Stimulated activated CD8-positive, alpha-beta memory T cell treated with anti-CD3 and anti-CD28 coated beads, Interleukin-12 subunit alpha, Interleukin-12 subunit beta, amount 100 ng/mL, for 24 hours (primary cell): Measurements from ENCODE around the gene USP6NL.
A peak's percentile ranks its signal among the peaks of the same experiment; 100 is the strongest.
"Not testable (repeated sequence)": the region's sequence is repeated elsewhere in the genome, so short reads cannot be mapped to it uniquely, and the experiment has no call there.

Experiments used
- DNase-seq: peaks from one replicate; pipeline ENCODE4 v3.0.0-alpha.2; 2020; ENCODE audit errors: extremely low read depth

USP6NL gene

DNA sequence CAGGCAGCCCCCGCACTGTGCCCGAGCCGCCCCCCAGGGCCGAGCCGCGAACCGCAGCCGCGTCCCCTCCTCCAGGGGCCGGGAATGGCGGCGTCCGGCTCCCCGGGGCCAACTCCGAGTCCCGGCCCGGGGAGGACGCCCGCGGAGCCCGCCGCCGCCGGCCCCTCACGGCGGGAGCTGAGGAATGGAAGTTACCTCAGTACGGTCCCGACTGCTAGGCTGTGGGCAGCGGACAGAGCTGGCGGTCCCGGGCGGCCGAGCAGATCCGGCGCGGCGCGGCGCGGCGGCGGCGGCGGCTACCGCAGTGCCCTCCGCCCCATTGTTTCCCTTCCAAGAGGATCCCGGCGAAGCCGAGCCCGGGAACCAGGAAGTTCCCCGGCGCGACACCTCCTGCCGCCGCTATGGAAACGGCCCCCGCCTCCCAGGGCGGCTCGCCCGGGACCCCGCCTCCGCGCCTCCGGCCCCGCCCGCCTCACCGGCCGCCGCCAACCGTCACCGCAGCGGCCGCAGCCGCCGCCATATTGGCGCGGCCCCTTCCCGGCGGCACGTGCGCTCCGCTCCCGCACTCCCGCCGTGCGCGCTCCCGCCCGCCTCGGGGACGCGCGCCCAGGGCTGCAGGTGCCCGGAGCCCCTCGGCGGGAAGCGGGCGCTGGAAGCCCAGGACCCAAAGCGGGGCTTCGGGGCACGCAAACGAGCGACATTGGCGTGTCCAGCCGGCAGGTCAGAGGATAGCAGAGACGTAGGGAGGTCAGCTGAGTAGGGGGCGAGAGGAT lies at the start of gene USP6NL:
TSS of gene USP6NL (minus strand) at position 403 of the 773 bp plus-strand sequence. CDS start 14,016 bp downstream, outside the sequence.
- DNase-seq = peak; percentile 22

DNA sequence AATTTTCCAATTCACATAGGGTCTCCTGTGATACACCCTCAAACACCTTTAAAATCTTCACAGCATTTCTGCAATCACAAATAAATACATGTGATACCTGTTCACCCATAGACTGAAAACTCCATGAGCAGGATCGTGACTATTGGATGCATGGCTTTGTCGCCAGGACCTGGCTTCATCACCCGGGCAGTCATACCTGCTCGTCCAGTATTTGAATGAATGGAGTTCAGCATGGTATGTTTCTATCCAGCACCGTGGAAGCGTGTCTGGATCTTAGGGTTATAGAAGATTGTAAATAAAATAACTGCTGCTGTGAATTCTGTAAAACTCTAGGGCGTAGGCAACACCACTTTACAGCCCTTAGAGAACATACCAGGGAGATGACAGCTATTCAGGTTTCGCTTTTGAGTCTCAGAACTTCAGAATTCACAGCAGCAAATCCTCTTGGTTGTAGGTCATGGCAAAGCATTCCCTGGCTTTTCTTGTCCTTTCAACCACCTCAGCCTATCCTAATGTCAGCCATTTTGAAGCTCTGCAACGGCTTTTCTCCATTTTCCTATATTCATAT lies 47.4 kb upstream of the USP6NL start:
- no peak for DNase-seq

DNA sequence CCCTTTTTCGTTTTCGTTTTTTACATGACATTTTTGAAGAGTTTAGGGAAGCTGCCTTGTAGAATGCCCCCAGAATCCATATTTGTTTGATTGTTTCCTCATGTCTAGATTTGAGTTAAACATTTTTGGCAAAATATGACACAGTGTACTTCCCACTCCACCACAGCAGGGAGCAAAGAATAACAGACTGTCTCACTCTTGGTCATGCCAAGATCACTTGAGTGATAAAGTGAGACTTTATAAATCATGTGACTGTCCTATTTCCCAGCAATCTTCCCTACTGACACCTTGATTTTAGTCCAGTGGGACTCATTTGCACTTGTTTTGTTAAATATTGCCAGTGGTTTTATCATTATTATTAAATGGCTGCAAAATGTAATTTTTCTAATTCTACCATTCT lies 44.4 kb upstream of the USP6NL start:
- DNase-seq = no peak

DNA sequence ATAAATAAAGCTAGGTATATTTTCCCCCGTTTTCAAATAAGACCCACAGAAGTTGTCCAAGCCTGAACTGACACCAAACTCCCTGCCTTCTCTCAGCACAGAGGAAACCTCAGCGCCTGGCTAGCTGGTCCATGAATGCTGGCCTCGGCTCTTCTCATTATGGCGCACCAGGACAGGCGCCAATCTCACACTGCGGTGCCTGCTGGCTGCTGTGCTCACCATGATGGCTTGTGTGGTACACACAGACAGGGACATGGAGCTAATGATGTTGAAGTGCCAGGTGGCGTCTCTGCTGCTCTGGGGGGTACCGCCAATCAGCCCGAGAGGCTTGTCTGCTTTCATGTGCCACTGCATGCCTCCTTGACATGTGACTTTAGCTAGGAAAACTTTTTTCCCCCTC lies 43.2 kb upstream of the USP6NL start:
- no peak for DNase-seq

DNA sequence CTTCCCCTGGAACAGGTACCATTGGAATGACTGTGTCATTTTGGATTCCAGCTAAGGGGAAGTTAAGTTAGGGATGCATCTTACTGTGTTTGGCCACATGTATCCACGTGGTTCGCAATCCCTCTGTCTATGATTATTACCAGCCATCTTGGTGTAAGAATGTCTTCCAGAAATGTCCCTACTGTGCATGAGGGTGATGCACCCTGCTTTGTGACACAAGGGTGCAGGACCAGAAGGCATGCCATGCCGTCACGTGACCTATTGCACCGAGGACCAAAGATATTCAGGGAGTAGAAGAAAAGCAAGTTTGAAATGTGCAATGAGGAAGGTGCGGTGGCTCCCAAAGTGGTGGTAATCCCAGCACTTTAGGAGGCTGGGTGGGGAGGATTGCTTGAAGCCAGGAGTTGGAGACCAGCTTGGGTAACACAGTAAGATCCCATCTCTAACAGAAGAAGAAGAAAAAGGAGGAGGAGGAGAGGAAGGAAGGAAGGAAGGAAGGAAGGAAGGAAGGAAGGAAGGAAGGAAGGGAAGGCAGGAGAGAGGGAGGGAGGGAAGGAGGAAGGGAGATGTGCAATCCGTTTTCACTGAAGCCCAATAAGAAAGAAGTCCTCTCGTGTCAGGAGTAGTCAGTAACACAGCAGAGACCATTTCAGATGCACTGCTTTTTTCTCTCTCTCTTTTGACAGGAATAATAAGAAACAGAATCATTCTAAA lies 42.5 kb upstream of the USP6NL start:
- no peak for DNase-seq

DNA sequence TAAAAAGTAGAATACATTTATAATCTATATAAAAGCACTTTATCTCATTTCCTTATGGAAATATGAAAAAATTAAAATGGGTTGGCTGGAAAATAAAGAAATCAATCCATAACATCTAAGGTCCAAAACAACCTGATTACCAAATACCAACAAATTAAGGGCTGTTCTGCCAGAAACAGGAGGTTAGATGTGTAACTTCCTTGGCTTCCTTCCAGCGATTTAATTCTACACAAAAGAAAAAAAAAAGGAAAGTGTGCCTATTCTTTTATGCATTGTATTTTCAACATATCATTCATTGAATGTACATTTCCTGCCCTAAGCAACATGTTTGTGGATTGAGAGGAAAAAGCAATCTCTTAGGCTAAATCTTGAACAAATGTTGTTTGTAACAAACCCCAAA lies 36.2 kb upstream of the USP6NL start:
- DNase-seq = no peak

DNA sequence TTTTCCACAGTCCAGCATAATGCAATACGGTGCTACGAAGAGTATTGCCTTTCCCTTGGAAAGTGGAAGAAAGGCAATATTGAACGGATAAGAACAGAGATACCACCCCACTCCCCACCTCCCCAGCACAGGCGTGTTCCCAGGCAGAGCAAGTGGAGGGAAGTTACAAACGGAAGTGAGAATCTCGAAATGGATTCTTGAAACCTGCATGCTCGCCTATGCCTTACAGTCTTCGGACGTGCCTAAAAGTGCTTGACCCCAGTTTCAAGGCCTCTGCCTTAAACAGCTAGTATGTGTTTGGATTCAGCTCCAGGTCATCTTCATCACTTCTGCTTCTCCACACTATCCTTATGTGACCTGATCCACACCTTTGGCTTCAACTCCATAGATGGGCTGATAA lies 35.0 kb upstream of the USP6NL start:
- no peak for DNase-seq

DNA sequence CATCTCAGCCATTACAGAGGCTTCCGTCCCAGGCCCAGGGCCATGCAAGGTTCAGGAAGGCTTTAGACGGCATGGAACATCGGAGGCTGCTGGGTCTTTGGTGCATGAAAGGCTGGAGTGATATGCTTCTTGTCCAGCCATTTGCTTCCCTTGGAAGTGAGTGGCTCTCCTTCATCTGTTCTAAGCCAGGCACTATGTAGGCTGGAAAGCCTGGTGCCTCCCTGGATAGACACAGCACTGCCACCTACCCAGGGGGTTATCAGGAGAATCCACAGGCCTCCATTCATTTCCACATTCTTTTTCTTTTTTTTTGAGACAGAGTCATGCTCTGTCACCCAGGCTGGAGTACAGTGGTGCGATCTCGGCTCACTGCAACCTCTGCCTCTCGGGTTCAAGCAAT lies 31.6 kb upstream of the USP6NL start:
- no peak for DNase-seq

DNA sequence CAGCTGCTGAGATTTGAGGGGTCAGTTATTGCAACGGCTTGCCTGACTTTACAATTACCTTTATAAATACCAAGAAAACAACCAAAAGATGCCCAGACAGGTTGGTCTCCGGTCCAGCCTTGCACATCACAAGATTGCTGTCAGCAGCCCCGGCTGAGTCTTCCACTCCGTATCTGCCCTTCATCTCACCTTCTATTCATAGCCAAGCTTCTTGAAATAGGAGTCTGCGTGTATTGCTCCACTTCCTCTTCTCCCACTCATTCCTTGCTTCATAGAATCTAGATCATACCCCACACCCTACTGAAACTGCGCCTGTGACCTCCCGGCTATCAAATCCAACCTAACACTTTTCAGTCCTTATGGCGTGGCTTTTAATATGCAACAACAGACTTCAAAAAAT lies 31.1 kb upstream of the USP6NL start:
- DNase-seq = no peak

DNA sequence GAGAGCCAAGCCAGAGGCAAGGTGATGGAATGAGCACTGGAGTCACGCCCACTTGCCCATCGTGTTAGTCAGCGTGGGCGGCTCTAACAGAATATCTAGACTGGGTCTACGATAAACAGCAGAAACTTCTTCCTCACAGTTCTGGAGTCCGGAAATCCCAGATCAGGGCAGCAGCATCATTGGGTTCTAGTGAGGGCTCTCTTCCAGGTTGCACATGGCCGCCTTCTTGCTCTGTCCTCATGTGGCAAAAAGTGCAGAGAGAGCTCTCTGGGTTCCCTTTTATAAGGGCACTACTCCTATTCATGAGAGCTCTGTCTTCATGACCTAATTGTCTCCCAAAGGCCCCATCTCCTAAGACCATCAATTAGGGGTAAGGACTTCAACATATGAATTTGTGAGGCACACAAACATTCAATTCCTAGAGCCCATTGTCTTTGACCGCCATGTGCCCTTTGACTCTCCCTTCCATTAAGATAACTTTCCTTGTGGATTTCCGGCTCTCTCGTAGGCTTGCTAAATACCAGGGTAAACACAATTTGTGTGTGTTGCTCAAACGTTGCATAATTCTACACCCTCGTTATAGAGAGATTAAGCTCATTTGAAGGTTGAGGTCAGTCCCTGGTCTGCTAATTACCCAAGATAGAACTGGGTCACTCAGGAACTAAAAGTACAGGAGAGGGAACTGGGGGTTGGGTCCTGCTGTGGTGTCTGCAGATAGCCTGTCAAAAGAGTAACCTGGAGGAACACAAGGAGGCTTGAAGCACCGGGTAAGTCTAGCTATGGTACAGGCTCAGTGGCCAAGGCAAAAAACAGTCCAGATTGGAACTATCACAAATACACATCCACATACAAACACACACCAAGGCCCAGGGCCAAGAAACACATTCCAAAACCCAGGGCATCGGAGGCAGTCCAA lies 28.7 kb upstream of the USP6NL start:
- no peak for DNase-seq

DNA sequence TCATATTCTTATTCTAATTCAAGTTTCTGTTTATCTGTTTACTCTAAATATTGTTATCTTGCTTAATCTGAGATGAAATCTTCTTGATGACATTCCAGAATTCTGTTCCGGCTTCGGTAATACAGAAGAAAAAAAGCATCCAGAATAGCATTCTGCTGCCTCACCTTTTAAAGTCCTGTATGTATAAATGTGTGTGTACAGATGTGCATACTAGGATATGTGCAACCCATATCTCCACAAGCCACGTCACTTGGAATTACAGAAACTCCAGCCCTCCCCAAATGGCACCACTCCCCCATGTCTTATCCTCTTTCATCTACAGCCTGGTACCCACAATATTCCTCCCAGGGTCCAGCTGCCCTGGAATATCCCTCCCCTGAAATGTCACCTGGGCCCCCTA lies 27.9 kb upstream of the USP6NL start:
- DNase-seq = no peak

DNA sequence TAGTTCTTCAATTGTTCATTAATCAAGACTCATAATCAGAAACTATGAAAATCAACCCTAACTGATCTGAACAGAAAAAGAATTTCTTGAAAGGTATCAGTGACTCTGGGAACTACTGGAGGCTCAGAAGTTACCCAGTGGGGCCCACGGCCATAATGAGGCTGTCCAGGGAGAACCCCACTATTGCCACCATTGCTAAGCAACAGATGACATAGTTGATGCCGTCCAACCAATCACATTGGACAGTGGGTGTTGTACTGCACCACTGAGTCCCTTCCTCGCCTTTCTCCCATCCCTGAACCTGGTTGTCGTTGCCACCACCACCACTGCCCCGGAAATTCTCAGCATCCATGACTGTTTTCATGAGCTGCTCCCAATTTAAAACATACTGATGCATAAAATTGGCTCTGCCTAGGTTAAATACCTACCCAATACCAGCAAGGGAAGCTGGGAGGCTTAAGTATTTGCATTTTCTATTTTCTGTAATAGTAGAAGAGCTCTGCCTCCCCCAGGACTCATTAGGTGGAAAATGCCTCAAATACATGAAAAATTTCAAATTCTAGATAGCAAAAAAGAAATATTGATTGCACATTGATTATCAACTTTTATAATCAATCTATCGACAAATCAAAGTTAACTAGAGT lies 26.7 kb upstream of the USP6NL start:
- DNase-seq = no peak

DNA sequence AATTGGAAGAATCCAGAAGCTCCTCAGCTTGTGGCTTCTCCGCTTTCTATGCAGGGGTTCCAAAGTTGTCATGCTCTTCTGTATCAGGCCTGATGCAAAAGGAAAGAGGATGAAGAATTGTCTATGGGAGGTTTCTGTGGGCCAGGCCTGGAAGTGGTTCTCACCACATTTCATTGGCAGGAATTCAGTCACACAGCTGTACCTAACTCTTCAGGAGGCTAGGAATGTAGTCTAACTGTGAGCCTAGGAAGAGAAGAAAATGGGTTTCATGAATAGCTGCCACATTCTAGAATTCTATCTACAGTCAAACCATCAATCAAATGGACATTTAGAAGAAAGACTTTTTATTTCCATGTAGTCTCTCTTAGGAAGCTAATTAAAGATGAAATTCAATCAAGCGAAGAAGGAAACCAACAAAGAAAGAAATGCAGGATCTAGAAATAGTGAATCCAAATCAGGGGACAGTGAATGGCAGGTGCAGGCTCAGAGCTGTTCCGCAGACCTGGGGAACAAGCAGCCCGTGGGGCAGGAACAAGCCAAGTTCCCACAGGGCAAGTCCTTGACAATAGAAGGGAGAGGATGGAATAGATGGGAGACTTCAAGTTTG lies 25.4 kb upstream of the USP6NL start:
- no peak for DNase-seq

DNA sequence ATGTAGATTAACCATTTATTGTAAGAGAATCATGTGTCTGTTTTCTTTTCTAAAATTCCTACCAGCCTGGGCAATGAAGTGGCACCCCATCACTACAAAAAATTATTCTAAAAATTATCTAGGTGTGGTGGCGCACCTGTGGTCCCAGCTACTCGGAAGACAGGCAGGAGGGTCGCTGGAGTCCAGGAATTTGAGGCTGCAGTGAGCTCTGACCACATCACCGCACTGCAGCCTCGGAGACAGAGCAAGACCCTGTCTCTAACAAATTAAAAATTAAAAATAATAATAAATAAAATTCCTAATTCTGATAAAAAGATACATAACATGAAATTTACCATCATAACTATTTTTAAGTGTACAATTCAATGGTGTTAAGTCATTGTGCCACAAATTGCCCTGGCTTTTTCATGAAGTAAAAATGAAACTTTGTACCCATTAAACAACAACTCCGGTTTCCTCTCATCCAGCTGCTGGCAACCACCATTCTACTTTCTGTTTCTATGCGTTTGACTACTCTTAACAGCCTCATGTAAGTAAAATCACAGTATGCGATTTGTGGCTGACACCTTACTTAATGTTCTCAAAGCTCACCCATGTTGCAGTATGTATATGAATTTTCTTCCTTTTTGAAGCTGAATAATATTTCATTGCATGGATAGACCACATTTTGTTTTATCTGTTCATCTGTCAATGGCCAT lies 20.6 kb upstream of the USP6NL start:
- no peak for DNase-seq

DNA sequence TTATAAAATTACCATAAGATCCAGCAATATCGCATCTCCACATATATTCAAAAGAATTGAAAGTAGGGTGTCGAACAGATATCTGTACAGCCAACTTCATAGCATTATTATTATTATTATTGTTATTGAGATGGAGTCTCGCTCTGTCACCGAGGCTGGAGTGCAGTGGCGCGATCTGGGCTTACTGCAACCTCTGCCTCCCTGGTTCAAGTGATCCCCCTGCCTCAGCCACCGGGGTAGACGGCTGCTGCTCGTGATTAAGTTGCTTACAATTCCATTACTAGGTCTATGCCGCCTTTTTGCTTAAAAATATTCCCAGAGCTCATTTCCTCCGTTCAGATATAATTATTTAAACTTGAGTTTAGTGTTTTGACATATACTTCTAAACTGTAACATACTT lies 19.8 kb upstream of the USP6NL start:
- DNase-seq = no peak

DNA sequence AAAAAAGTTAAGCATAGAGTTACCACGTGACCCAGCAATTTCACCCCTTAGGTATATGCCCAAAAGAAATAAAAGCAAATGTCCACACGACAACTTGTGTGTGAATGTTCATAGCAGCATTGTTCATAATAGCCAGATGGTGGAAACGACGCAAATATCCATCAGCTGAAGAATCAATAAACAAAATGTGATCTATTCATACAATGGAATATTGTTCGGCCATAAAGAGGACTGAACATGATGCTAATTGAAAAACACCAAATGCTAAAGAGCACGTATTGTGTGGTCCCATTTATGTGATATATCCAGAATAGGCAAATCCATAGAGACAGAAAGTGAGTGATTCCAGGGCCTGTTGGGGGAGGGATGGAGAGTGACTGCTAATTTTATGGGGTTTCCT lies 18.3 kb upstream of the USP6NL start:
- DNase-seq = no peak

DNA sequence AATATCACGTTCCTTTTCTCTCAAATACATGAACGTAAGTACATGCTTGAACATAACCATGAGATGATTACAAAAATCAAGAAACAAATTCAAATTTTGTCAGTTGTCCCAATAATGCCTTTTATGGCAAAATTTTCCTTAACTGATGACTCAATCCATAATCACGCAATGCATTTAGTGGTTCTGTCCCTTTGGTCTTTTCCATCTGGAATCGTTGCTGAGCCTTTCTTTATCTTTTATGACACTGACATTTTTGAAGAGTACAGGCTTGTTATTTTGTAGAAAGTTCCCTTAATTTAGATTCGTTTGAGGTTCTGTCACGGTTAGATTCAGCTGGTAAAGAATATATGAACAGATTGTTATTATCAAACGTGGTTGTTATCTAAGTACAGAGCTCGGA lies 16.5 kb upstream of the USP6NL start:
- not testable (repeated sequence) for DNase-seq

DNA sequence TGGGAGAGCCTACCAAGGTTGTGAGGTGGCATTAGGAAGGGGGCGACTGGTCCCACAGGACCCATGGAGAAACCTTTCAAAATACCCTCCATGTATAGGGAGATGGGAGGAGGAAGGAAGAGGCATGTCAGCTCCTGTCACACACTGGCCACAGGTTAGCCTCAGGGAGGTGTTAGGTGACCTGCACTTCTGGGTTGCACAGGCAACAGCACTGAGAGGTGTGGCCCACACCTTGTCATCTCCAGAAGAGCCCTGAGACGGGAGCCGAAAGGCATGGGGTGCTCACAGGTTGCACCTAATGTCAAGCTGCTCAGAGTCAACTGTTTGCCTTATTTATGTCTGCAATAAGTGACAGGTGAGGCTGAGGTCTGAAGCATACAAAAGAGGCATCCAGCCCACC lies 14.6 kb upstream of the USP6NL start:
- DNase-seq = no peak

DNA sequence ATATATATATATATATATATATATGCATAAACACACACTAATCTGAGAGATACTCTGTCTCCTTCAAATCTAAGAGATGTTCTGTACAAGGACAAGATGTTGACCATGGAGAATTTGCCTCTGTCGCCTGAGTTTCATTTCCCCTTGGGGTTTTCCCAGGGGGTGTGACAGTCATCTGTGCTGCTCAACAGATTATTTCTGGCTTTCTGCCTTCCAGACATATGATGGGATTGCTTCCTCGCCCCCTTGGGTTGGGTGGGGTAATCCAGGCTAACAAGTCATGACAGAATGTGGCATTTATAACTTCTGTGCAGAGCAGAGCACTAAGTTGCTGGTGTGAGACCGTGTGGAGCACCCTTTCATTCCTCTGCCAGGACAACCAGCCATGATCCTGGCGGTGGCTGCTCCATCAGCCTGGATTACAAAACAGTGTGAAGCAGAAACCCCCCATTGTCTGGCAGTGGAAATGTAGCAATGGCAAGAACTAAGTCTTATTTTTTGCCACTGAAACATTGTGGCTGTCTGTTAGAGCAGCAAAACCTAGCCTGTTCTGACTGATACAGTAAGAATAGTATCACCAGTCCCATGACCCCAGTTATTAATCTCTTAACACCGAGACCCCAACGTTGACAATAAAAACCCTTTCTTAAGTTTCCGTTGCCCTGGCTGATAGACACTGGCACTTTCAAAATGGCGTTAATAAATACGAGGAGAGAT lies 13.7 kb upstream of the USP6NL start:
- DNase-seq = no peak

DNA sequence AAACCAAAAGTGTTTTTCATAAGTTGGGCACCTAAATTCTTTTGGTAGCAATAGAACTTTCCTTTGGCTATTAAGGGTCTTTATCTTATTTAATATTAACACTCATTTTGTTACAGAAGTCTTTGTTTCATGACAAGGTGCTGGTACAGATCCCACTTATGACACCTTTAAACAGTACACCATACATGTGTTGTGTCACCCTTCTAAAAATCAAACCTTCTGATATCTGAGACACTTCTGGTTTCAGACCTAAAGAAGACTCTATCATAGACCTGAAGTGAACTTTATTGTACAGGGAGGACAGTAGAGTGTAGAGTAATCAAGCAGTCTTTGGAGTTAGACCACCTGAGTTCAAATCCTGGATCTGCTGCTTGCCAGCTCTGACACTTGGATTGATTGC lies 5.8 kb upstream of the USP6NL start:
- DNase-seq = no peak
